GM18498 (cell line): ENCODE measurements around the gene RIMBP3C.
"Not testable (repeated sequence)": the region's sequence is repeated elsewhere in the genome, so short reads cannot be mapped to it uniquely, and the experiment has no call there.

Experiments
- ATAC-seq: cut with Tn5 transposase; IDR thresholded peaks from one replicate; pipeline ENCODE4 v1.9.1; 2021; ENCODE audit warnings: mild to moderate bottlenecking, moderate library complexity; ENCODE audit not compliant: unreplicated experiment

RIMBP3C gene

GRCh38 chr22:21573293-21573734 lies 22.1 kb upstream of the RIMBP3C start:
- ATAC-seq, result no peak

GRCh38 chr22:21571679-21572078 lies 20.4 kb upstream of the RIMBP3C start:
- ATAC-seq, result no peak

- no peak for ATAC-seq
These were observed 19.1 kb upstream of the RIMBP3C start for GRCh38 chr22:21570398-21570797.

- no peak for ATAC-seq
These were observed 18.4 kb upstream of the RIMBP3C start for GRCh38 chr22:21569459-21570170.

- ATAC-seq, result not testable (repeated sequence)
These were observed 17.8 kb upstream of the RIMBP3C start for GRCh38 chr22:21569076-21569427.

- ATAC-seq, result peak; percentile 20
These were observed 17.2 kb upstream of the RIMBP3C start for GRCh38 chr22:21568347-21569075.

GRCh38 chr22:21567456-21568346 lies 16.4 kb upstream of the RIMBP3C start, which contains the start of gene UBE2L3:
Gene UBE2L3 (plus strand): TSS chr22:21567714. CDS start chr22:21567745, 31 bp downstream.
- peak; percentile 56 for ATAC-seq

- ATAC-seq, result no peak
These were observed 13.2 kb upstream of the RIMBP3C start for GRCh38 chr22:21564411-21564810.

- ATAC-seq, result no peak
These were observed 12.7 kb upstream of the RIMBP3C start for GRCh38 chr22:21563912-21564311.

GRCh38 chr22:21560657-21561056 lies 9.4 kb upstream of the RIMBP3C start:
- ATAC-seq, result not testable (repeated sequence)

- not testable (repeated sequence) for ATAC-seq
These were observed 8.3 kb upstream of the RIMBP3C start for GRCh38 chr22:21559345-21560125.

- peak; percentile 34 for ATAC-seq
These were observed 598 bp downstream of the RIMBP3C start for GRCh38 chr22:21550678-21551047.

GRCh38 chr22:21550008-21550677 lies 1.1 kb downstream of the RIMBP3C start:
- peak; percentile 81 for ATAC-seq

- not testable (repeated sequence) for ATAC-seq
These were observed 1.7 kb downstream of the RIMBP3C start for GRCh38 chr22:21549558-21549957.

GRCh38 chr22:21544432-21545322 lies 6.6 kb downstream of the RIMBP3C start:
- ATAC-seq, result not testable (repeated sequence)

GRCh38 chr22:21539862-21540261 lies 11.4 kb downstream of the RIMBP3C start:
- ATAC-seq, result not testable (repeated sequence)

- not testable (repeated sequence) for ATAC-seq
These were observed 18.2 kb downstream of the RIMBP3C start for GRCh38 chr22:21532863-21533648.

GRCh38 chr22:21531525-21531924 lies 19.7 kb downstream of the RIMBP3C start:
- ATAC-seq, result not testable (repeated sequence)
